ENCODE results near the gene C11orf16. TPM values are rescaled to one million over a fixed set of nuclear protein-coding genes. Genes with fewer than 3 reads are reported as not detected.

C11orf16 gene
- total and polyA plus RNA-seq, 2 of the 8 experiments (the other 6 are each of a cell fraction or from before 2014, with no cell fraction given): 0.08 TPM; not detected in 1

- H2BK15ac ChIP-seq (ENCODE audit: low read length): no peak overlapping the region
- H2BK5ac ChIP-seq (ENCODE audit: low read depth, low read length): no peak overlapping the region
- no peaks in the 10 kb centered on the region for H3K79me2 ChIP-seq (ENCODE audit: control insufficient read depth in 1 of 2, insufficient read depth in 2 of 2, low read length in 2 of 2)
- H3K79me1 ChIP-seq (ENCODE audit: low read depth, low read length): no peaks in the 10 kb centered on the region
- H3K36me3 ChIP-seq (ENCODE audit: control insufficient read depth in 2 of 4, insufficient read depth in 4 of 4, low read length in 3 of 4): no peaks in the 10 kb centered on the region
- H3K4ac ChIP-seq (replicated peaks; ENCODE audit: insufficient read length, low read depth, low read length): no peak overlapping the region
- H4K5ac ChIP-seq (ENCODE audit: insufficient read length, low read depth, low read length): no peak overlapping the region
- H3K9ac ChIP-seq (replicated peaks in 1 of 4; ENCODE audit: extremely low read depth in 1 of 4, low read depth in 3 of 4, low read length in 3 of 4): no peak overlapping the region
- no peak overlapping the region for H2AFZ ChIP-seq (ENCODE audit: low read length)
- H3K14ac ChIP-seq (ENCODE audit: insufficient read length): no peak overlapping the region
- H4K20me1 ChIP-seq (replicated peaks in 1 of 2; ENCODE audit: control insufficient read depth in 1 of 2, insufficient read depth in 2 of 2, low read length in 2 of 2): no peaks in the 10 kb centered on the region
- no peak overlapping the region for H4K91ac ChIP-seq (replicated peaks; ENCODE audit: insufficient read length, low read length)
- CTCF ChIA-PET (ENCODE audit: partially characterized antibody): interaction anchor here (0.8 to 1.9 kb wide), 7 partner anchors 10 to 213 kb away, joined by 3 to 10 read pairs (median 5); no protein-coding TSS in a partner anchor
- H3K4me1 ChIP-seq (replicated peaks in 1 of 4; ENCODE audit: control insufficient read depth in 3 of 4, insufficient read depth in 4 of 4, low read length in 3 of 4): peaks cover 0 to 7% (median 1%) of the 10 kb centered on the region in 4 experiments; a peak in 2 of 7 replicates
- no peak overlapping the region for H3K18ac ChIP-seq (ENCODE audit: extremely low read depth, low read length)
- H3K4me3 ChIP-seq (ENCODE audit: extremely low read depth in 1 of 4, insufficient read depth in 2 of 4, low read depth in 3 of 4, low read length in 4 of 4): no peak overlapping the region
- H3K23ac ChIP-seq (ENCODE audit: insufficient read length): no peak overlapping the region
- WGBS, 2 experiments (ENCODE audit: extremely low coverage in 1 of 2, insufficient coverage in 1 of 2, insufficient read length in 1 of 2, insufficient replicate concordance in 2 of 2, low coverage in 1 of 2, low lambda C conversion rate in 2 of 2, missing lambda C conversion rate in 1 of 2): 88% methylated on average over 10 of the region's 10 CpGs; no CpG with 5 or more reads in 1 of the 2 experiments
- no peak overlapping the region for H3K4me2 ChIP-seq (ENCODE audit: insufficient read depth in 1 of 2, low read depth in 2 of 2, low read length in 2 of 2)
- no peak for DNase-seq (ENCODE audit: low read depth in 1 of 2, low spot score in 2 of 2)
- H3K9me3 ChIP-seq (ENCODE audit: insufficient read depth in 2 of 2, low read depth in 1 of 2, low read length in 1 of 2): no peaks in the 10 kb centered on the region
- no peak overlapping the region for H4K8ac ChIP-seq (ENCODE audit: extremely low read depth, insufficient read depth, low read length)
- H2BK120ac ChIP-seq (replicated peaks; ENCODE audit: low read depth, low read length): no peak overlapping the region
- H2BK20ac ChIP-seq (ENCODE audit: low read length): no peak overlapping the region
- H2AK5ac ChIP-seq (ENCODE audit: low read depth, low read length): no peak overlapping the region
- no peak for FAIRE-seq
- H3K56ac ChIP-seq (replicated peaks; ENCODE audit: insufficient read length, low read depth, low read length): no peak overlapping the region
- H3K27me3 ChIP-seq (replicated peaks in 1 of 4; ENCODE audit: control insufficient read depth in 3 of 4, extremely low read depth in 1 of 4, insufficient read depth in 3 of 4, low read length in 3 of 4): no peaks in the 10 kb centered on the region
- H3K23me2 ChIP-seq (ENCODE audit: low read depth, low read length): no peaks in the 10 kb centered on the region
- no peak overlapping the region for H2BK12ac ChIP-seq (ENCODE audit: low read depth, low read length)
- POLR2A ChIA-PET (ENCODE audit: partially characterized antibody): no interaction called here
- no peak overlapping the region for H3K27ac ChIP-seq (ENCODE audit: low read depth, low read length)
- TF ChIP-seq, protein P1, sequence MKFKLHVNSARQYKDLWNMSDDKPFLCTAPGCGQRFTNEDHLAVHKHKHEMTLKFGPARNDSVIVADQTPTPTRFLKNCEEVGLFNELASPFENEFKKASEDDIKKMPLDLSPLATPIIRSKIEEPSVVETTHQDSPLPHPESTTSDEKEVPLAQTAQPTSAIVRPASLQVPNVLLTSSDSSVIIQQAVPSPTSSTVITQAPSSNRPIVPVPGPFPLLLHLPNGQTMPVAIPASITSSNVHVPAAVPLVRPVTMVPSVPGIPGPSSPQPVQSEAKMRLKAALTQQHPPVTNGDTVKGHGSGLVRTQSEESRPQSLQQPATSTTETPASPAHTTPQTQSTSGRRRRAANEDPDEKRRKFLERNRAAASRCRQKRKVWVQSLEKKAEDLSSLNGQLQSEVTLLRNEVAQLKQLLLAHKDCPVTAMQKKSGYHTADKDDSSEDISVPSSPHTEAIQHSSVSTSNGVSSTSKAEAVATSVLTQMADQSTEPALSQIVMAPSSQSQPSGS (IDR thresholded peaks at IDR 0.05; ENCODE audit: low read length): no peak
- no peak for TF ChIP-seq BRCA1 (IDR thresholded peaks at IDR 0.05; ENCODE audit: low read depth, low read length)
- TF ChIP-seq TAF1 (IDR thresholded peaks at IDR 0.05; ENCODE audit: low read depth, low read length): no peak
Measured at GRCh38 chr11:8937159-8937558, 4.4 kb upstream of the C11orf16 start.
